B cell (primary cell): ENCODE data around the gene TELO2.

Experiments
- CTCF ChIP-seq: fragments of 200-600 bp; IDR thresholded peaks from one replicate; pipeline ENCODE4 v1.8.0; 2022; ENCODE audit warnings: antibody characterized with exemption, mild to moderate bottlenecking
- EZH2 ChIP-seq: IDR thresholded peaks from 2 replicates; pipeline ENCODE4 v1.6.1; 2012; ENCODE audit warnings: borderline replicate concordance, low read depth, mild to moderate bottlenecking, moderate library complexity, low read length; ENCODE audit not compliant: insufficient read depth, poor library complexity, severe bottlenecking

DNA sequence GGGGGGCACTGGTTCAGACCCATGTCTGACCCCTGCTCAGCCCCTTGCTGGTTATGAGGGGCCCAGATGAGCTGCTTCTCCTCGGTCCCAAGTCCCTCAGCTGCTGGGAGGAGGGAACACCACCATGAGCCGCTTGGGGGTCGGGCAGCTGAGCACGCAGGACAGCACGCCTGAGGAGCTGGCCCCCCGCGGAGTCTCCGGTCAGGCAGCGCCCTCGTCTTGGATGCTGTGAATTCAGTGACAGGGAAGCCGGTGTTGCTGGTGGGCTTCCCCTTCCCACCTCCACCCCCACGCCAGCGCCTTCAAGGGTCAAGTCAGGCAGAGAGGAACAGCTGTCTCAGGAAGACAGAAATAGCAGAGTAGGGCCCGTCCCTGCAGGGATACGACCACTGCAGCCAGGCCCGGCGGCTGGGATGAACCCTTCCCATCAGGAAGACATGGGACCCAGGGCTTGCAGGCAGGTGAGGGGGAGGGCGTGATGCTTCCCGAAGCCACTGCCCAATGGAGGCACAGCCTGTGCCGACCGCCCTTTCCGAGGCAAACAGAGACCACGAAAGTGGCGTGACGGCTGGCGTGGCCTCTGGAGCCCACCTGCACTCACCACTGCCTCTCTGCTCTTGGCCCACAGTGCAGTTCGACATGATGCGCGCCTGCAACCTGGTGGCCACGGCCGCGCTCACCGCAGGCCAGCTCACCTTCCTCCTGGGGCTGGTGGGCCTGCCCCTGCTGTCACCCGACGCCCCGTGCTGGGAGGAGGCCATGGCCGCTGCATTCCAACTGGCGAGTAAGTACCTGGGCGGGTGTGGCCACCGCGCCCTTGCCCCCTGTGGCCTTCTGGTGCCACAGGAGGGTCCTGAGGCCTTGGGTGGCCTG is 48.4 kb downstream of the TELO2 start:
- TF ChIP-seq CTCF (no peak), EZH2 (no peak)
